IMR-90 (cell line): ENCODE measurements around the gene RAMP3. TPM values are rescaled to one million over a fixed set of nuclear protein-coding genes. Genes with fewer than 3 reads are reported as not detected.

ENCODE experiments used
- ATAC-seq: fragments of 200-7000 bp; cut with Tn5 transposase; 2 replicates; pipeline ENCODE4 v1.9.1; 2020; ENCODE audit warnings: low read depth, mild to moderate bottlenecking, moderate library complexity
- BruUV-seq: library from RNA; stranded (reverse); fragments of 400-500 nt; replicated peaks from 2 replicates; lab custom pipeline; 2021; lab: Mats Ljungman, UMichigan
- CTCF ChIA-PET: fragments of 300-600 bp; formaldehyde crosslinking; extraction: SDS; loops from one replicate; lab custom pipeline; 2021; ENCODE audit warnings: antibody characterized with exemption; lab: Yijun Ruan, JAX
- POLR2A ChIA-PET: fragments of 300-600 bp; sonication (Branson Sonifier 250); formaldehyde crosslinking; loops from one replicate; lab custom pipeline; 2022; ENCODE audit warnings: antibody characterized with exemption; ENCODE audit not compliant: unreplicated experiment; lab: Charles Lee
- DNase-seq: peaks from one replicate; pipeline ENCODE4 v3.0.0; 2013
- H2AFZ ChIP-seq: replicated peaks from 2 replicates; pipeline ENCODE3; 2013; ENCODE audit warnings: low read length, mild to moderate bottlenecking; ENCODE audit not compliant: poor library complexity
- H2AK5ac ChIP-seq: 2 replicates; pipeline ENCODE4 v1.6.1; 2013; ENCODE audit warnings: low read depth, low read length, inconsistent platforms
- H2AK9ac ChIP-seq: replicated peaks from 2 replicates; pipeline ENCODE3; 2013; ENCODE audit warnings: mild to moderate bottlenecking, low read depth, low read length, moderate library complexity; ENCODE audit not compliant: poor library complexity
- H2BK120ac ChIP-seq: 2 replicates; pipeline ENCODE4 v1.6.1; 2013; ENCODE audit warnings: low read depth, low read length, inconsistent platforms
- H2BK15ac ChIP-seq: 3 replicates; pipeline ENCODE4 v1.6.1; 2013; ENCODE audit warnings: low read depth, low read length, inconsistent platforms
- H2BK20ac ChIP-seq: 2 replicates; pipeline ENCODE4 v1.6.1; 2013; ENCODE audit warnings: low read depth, mild to moderate bottlenecking, inconsistent platforms, low read length, moderate library complexity
- H2BK5ac ChIP-seq: 2 replicates; pipeline ENCODE4 v1.6.1; 2013; ENCODE audit warnings: mild to moderate bottlenecking, low read depth, low read length, inconsistent platforms; ENCODE audit not compliant: poor library complexity, severe bottlenecking
- H3K14ac ChIP-seq: replicated peaks from 2 replicates; pipeline ENCODE4 v1.6.1; 2013; ENCODE audit warnings: low read depth, low read length, inconsistent platforms
- H3K18ac ChIP-seq: 2 replicates; pipeline ENCODE4 v1.6.1; 2013; ENCODE audit warnings: low read depth, low read length, control low read depth
- H3K23ac ChIP-seq: 2 replicates; pipeline ENCODE4 v1.6.1; 2013; ENCODE audit warnings: low read depth, low read length, inconsistent platforms
- H3K27ac ChIP-seq: 2 replicates; pipeline ENCODE4 v1.5.1; 2013; ENCODE audit warnings: mild to moderate bottlenecking, control low read depth, low read length; ENCODE audit not compliant: insufficient read depth
- H3K27me3 ChIP-seq: 2 replicates; pipeline ENCODE4 v1.6.1; 2013; ENCODE audit warnings: low read length; ENCODE audit not compliant: control insufficient read depth, insufficient read depth
- H3K36me3 ChIP-seq: 2 replicates; pipeline ENCODE4 v1.6.1; 2013; ENCODE audit warnings: low read length, mixed read lengths; ENCODE audit not compliant: control insufficient read depth, insufficient read depth
- H3K4ac ChIP-seq: 2 replicates; pipeline ENCODE4 v1.6.1; 2013; ENCODE audit warnings: low read depth, low read length, inconsistent platforms
- H3K4me1 ChIP-seq: 2 replicates; pipeline ENCODE4 v1.6.1; 2013; ENCODE audit warnings: low read length, mixed read lengths; ENCODE audit not compliant: control insufficient read depth, insufficient read depth
- H3K4me2 ChIP-seq: 2 replicates; pipeline ENCODE4 v1.6.1; 2013; ENCODE audit warnings: low read depth, mild to moderate bottlenecking, control low read depth, low read length, moderate library complexity
- H3K4me3 ChIP-seq: 2 replicates; pipeline ENCODE4 v1.5.1; 2013; ENCODE audit warnings: low read depth, mild to moderate bottlenecking, control low read depth, low read length, moderate library complexity; ENCODE audit not compliant: insufficient read depth
- H3K56ac ChIP-seq: 2 replicates; pipeline ENCODE4 v1.6.1; 2013; ENCODE audit warnings: low read length, inconsistent platforms; ENCODE audit not compliant: insufficient read depth; ENCODE audit errors: extremely low read depth
- H3K79me1 ChIP-seq, 2 experiments: 2 replicates each; pipeline ENCODE4 v1.6.1; 2013; ENCODE audit warnings: low read length in 2 of 2, inconsistent platforms in 1 of 2, low read depth in 1 of 2
- H3K9ac ChIP-seq: 2 replicates; pipeline ENCODE4 v1.6.1; 2013; ENCODE audit warnings: low read depth, low read length, control low read depth
- H3K9me1 ChIP-seq: 2 replicates; pipeline ENCODE4 v1.6.1; 2013; ENCODE audit warnings: low read length, inconsistent platforms; ENCODE audit not compliant: insufficient read depth
- H3K9me3 ChIP-seq: 2 replicates; pipeline ENCODE4 v1.6.1; 2013; ENCODE audit warnings: low read length; ENCODE audit not compliant: control insufficient read depth, insufficient read depth
- H4K20me1 ChIP-seq: 2 replicates; pipeline ENCODE4 v1.6.1; 2013; ENCODE audit warnings: low read length, inconsistent platforms; ENCODE audit not compliant: insufficient read depth
- H4K5ac ChIP-seq: 2 replicates; pipeline ENCODE4 v1.6.1; 2013; ENCODE audit warnings: mild to moderate bottlenecking, low read depth, low read length, control low read depth
- H4K8ac ChIP-seq, 2 experiments: 2 replicates each; pipeline ENCODE4 v1.6.1; 2013; ENCODE audit warnings: low read depth in 2 of 2, low read length in 2 of 2, control low read depth in 1 of 2, inconsistent platforms in 1 of 2
- H4K91ac ChIP-seq: 2 replicates; pipeline ENCODE4 v1.6.1; 2013; ENCODE audit warnings: low read depth, low read length, inconsistent platforms; ENCODE audit not compliant: insufficient read depth
- MXI1 ChIP-seq: IDR thresholded peaks from 2 replicates; pipeline ENCODE4 v1.6.1; 2012; ENCODE audit warnings: low read depth, mild to moderate bottlenecking, low read length, moderate library complexity, borderline replicate concordance
- SMC3 ChIP-seq: fragments of 150-350 bp; IDR thresholded peaks from 2 replicates; pipeline ENCODE4 v1.6.1; 2016; ENCODE audit warnings: low read depth, mild to moderate bottlenecking, antibody characterized with exemption, low read length, moderate library complexity
- WGBS, 2 experiments: methylation state at CpG; one replicate each; pipeline versions ENCODE4 v1.1.5 to v1.1.7; 2013; ENCODE audit warnings: missing lambda C conversion rate in 2 of 2; ENCODE audit not compliant: insufficient read length in 1 of 2; ENCODE audit errors: extremely low coverage in 2 of 2; 5-methylcytosine and 5-hydroxymethylcytosine counted together
- dilution Hi-C: fragments of 300-500 bp; cut with HindIII; formaldehyde crosslinking; loops from one replicate; pipeline ENCODE4 v1.14.3; 2018; ENCODE audit warnings: low sequenced_read_pairs; ENCODE audit not compliant: unreplicated experiment
- in situ Hi-C: fragments of 300-500 bp; cut with MboI; formaldehyde crosslinking; loops from 3 replicates; pipeline ENCODE4 v1.14.3; 2019; ENCODE audit warnings: low sequenced_read_pairs, inconsistent platforms, mixed read lengths
- intact Hi-C: fragments of 100-400 bp; cut with micrococcal nuclease; formaldehyde crosslinking; loops from 2 replicates; pipeline ENCODE4 v1.10.0; 2022
- polyA plus RNA-seq, 3 experiments: library from polyadenylated mRNA; depleted of rRNA; stranded (reverse); fragments of >200 nt; gene quantifications; 2 replicates each; pipeline ENCODE4 v1.2.3, GENCODE V29; 2012; ENCODE audit warnings: low replicate concordance in 1 of 3
- total RNA-seq: library from RNA; depleted of rRNA; stranded (reverse); fragments of >200 nt; gene quantifications from 2 replicates; pipeline ENCODE4 v1.2.3, GENCODE V29; 2012

RAMP3 gene
- total and polyA plus RNA-seq, 2 of the 4 experiments (the other 2 are of a cell fraction): not detected

DNA sequence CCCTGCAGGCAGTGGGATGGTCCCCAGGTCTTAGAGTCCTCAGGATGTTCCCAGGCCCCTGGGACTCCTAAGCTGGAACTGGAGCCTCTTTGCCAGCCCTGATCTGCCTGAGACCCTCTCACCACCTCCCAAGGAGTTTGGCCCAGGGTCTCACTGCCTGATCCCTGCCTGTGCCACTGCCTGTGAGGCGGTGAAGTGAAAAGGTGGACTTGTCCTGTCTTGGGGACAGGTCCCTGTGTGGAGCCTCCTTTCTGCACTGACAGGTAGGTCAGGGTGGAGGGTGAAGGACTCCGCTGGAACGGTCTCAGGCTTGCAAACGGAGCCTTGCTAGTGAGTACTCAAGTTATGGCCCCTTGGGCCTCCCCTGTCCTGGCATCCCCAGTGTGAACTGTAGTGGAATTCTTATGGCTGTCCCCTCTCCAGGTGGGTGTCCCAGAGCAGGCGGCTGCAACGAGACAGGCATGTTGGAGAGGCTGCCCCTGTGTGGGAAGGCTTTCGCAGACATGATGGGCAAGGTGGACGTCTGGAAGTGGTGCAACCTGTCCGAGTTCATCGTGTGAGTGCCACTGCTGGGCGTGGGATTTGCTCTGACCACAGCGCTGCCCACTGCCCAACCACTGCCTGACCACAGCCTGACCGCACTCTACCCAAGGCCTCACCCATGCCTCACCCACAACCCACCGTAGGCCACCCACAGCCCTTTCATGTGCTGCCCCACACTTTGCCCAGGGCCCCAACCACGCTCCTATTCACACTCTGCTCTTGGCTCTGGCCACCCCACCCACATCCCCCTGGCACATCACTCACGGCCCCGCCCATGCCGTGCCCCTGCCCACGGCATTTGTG, 19.5 kb downstream of the RAMP3 start:
- Histone ChIP-seq H3K4me2 (no peak overlapping the region), H3K14ac (no peak overlapping the region), H4K91ac (no peak overlapping the region), H3K27ac (no peak overlapping the region), H3K18ac (no peak overlapping the region), H3K56ac (no peak overlapping the region), H3K9me3 (no peaks in the 10 kb centered on the region), H2BK15ac (no peak overlapping the region), H2AK9ac (no peak overlapping the region), H3K4me3 (no peak overlapping the region), H3K4ac (no peak overlapping the region), H3K79me1 (no peaks in the 10 kb centered on the region), H3K27me3 (peaks cover 31% of the 10 kb centered on the region; the same call in 1 of the 2 replicates), H4K5ac (no peak overlapping the region), H4K8ac (no peak overlapping the region), H2BK120ac (no peak overlapping the region), H2AFZ (peak overlapping the region; percentile 43), H3K9ac (no peak overlapping the region), H4K20me1 (no peaks in the 10 kb centered on the region), H3K36me3 (no peaks in the 10 kb centered on the region), H2BK20ac (no peak overlapping the region), H3K4me1 (no peaks in the 10 kb centered on the region), H2AK5ac (no peak overlapping the region), H2BK5ac (no peak overlapping the region), H3K23ac (no peak overlapping the region), H3K9me1 (no peaks in the 10 kb centered on the region; the same call in 1 of the 2 replicates)
- DNase-seq (no peak), ATAC-seq (no peak)
- in situ Hi-C loops (no loop called here), dilution Hi-C loops (no loop called here), intact Hi-C loops (no loop called here)
- 61% methylated on average over 8 of the region's 19 CpGs; no CpG with 5 or more reads in 1 of the 2 experiments for WGBS, 2 experiments
- CTCF ChIA-PET: no interaction called here
- POLR2A ChIA-PET: no interaction called here
- TF ChIP-seq SMC3 (no peak), MXI1 (no peak)
- BruUV-seq: no TSS peak
